ENCODE measurements around the gene ENTPD7.

ENTPD7 gene

DNA sequence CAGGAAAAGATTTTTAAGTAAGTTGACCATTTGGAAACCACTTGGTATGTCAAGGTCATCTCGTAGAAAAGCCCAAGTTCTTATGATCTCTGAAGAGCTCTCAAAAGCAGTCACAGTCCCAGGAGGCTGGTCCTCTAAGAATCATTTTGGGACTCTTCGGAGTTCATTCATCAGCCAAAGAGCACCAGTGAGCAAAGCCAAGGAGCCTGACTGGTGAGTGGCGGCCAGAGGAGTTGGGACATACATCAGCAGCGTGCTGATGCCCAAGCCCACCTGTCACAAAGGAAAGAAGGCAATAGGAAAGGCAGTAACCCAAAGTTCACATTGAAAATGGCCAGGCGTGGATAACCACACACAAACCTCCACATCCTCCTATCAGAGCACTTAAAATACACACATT lies 55.1 kb downstream of the ENTPD7 start:
- peaks cover 43 to 89% of the 10 kb centered on the region in 2 experiments for H3K36me3 ChIP-seq (ENCODE audit: control insufficient read depth in 1 of 2, insufficient read depth in 2 of 2, low read depth in 1 of 2, low read length in 2 of 2)
- 97% methylated on average over 5 of the region's 5 CpGs for WGBS
- H3K18ac ChIP-seq (ENCODE audit: low read depth in 1 of 2, low read length in 2 of 2) = no peak overlapping the region
- no peak overlapping the region for H2BK12ac ChIP-seq (ENCODE audit: low read length in 2 of 2)
- no peak overlapping the region for H3K4me2 ChIP-seq (ENCODE audit: low read length, poor library complexity, severe bottlenecking)
- no peak overlapping the region for H2BK15ac ChIP-seq (ENCODE audit: low read depth, poor library complexity, severe bottlenecking)
- H2AFZ ChIP-seq (ENCODE audit: low read depth, low read length) = no peak overlapping the region
- H3K27ac ChIP-seq (ENCODE audit: low read length, poor library complexity, severe bottlenecking) = no peak overlapping the region
- H3K4me3 ChIP-seq (ENCODE audit: insufficient read depth in 1 of 2, low read depth in 1 of 2, low read length in 2 of 2) = no peak overlapping the region
- no peaks in the 10 kb centered on the region for H3K27me3 ChIP-seq (ENCODE audit: control insufficient read depth in 1 of 2, insufficient read depth in 1 of 2, low read length in 2 of 2)
- DNase-seq = no peak
- H3K4ac ChIP-seq (ENCODE audit: low read depth in 1 of 2, low read length in 2 of 2) = no peak overlapping the region
- H2AK5ac ChIP-seq (ENCODE audit: low read length, severe bottlenecking) = no peak overlapping the region
- H3K14ac ChIP-seq (ENCODE audit: low read length in 2 of 2) = no peak overlapping the region
- H2BK120ac ChIP-seq (ENCODE audit: low read depth, low read length) = no peak overlapping the region
- H3K79me1 ChIP-seq (replicated peaks; ENCODE audit: low read length, poor library complexity, severe bottlenecking) = peaks cover 24% of the 10 kb centered on the region
- H3K9me3 ChIP-seq (ENCODE audit: control insufficient read depth, low read length) = no peaks in the 10 kb centered on the region
- H4K91ac ChIP-seq (ENCODE audit: low read length) = no peak overlapping the region
- H2BK5ac ChIP-seq (ENCODE audit: low read depth, low read length, poor library complexity, severe bottlenecking) = no peak overlapping the region
- H3K9ac ChIP-seq (ENCODE audit: low read length) = no peak overlapping the region
- H3K23ac ChIP-seq (ENCODE audit: low read length in 2 of 2) = no peak overlapping the region
- H3K4me1 ChIP-seq (ENCODE audit: control insufficient read depth, insufficient read depth, low read depth, low read length) = peaks cover 1% of the 10 kb centered on the region
- H4K8ac ChIP-seq (ENCODE audit: low read length) = no peak overlapping the region

DNA sequence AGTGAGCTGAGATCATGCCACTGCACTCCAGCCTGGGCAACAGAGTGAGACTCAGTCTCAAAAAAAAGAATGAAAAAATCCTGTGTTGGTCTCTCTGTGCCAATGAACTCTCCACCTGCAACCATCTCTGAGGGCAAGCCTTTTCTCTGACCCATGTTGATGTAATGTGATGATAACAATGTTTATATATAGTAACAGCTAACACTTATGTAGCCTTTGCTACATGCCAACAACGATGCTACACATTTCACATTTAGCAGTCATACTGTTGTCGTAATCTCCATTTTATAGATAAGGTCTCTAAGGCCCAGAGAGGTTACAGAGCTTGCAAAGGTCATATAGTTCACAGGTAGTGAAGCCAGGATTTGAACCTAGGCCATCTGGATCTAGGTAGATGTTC lies 61.1 kb downstream of the ENTPD7 start:
- H3K27me3 ChIP-seq (ENCODE audit: control insufficient read depth in 1 of 2, insufficient read depth in 1 of 2, low read length in 2 of 2) = no peaks in the 10 kb centered on the region
- no peak overlapping the region for H3K27ac ChIP-seq (ENCODE audit: low read length, poor library complexity, severe bottlenecking)
- H2BK15ac ChIP-seq (ENCODE audit: low read depth, poor library complexity, severe bottlenecking) = no peak overlapping the region
- H3K4ac ChIP-seq (ENCODE audit: low read depth in 1 of 2, low read length in 2 of 2) = no peak overlapping the region
- H3K9me3 ChIP-seq (ENCODE audit: control insufficient read depth, low read length) = no peaks in the 10 kb centered on the region
- no peaks in the 10 kb centered on the region for H3K4me1 ChIP-seq (ENCODE audit: control insufficient read depth, insufficient read depth, low read depth, low read length)
- 69% methylated on average over 2 of the region's 2 CpGs for WGBS
- H3K18ac ChIP-seq (ENCODE audit: low read depth in 1 of 2, low read length in 2 of 2) = no peak overlapping the region
- H3K79me1 ChIP-seq (replicated peaks; ENCODE audit: low read length, poor library complexity, severe bottlenecking) = peaks cover 24% of the 10 kb centered on the region
- H4K8ac ChIP-seq (ENCODE audit: low read length) = no peak overlapping the region
- no peak overlapping the region for H3K4me3 ChIP-seq (ENCODE audit: insufficient read depth in 1 of 2, low read depth in 1 of 2, low read length in 2 of 2)
- no peak overlapping the region for H2BK12ac ChIP-seq (ENCODE audit: low read length in 2 of 2)
- H3K14ac ChIP-seq (ENCODE audit: low read length in 2 of 2) = no peak overlapping the region
- no peak overlapping the region for H3K4me2 ChIP-seq (ENCODE audit: low read length, poor library complexity, severe bottlenecking)
- no peak overlapping the region for H2BK120ac ChIP-seq (ENCODE audit: low read depth, low read length)
- no peak overlapping the region for H3K23ac ChIP-seq (ENCODE audit: low read length in 2 of 2)
- H4K91ac ChIP-seq (ENCODE audit: low read length) = no peak overlapping the region
- DNase-seq = no peak
- no peak overlapping the region for H2AK5ac ChIP-seq (ENCODE audit: low read length, severe bottlenecking)
- no peak overlapping the region for H2AFZ ChIP-seq (ENCODE audit: low read depth, low read length)
- no peak overlapping the region for H2BK5ac ChIP-seq (ENCODE audit: low read depth, low read length, poor library complexity, severe bottlenecking)
- H3K9ac ChIP-seq (ENCODE audit: low read length) = no peak overlapping the region
- peaks cover 44 to 93% of the 10 kb centered on the region in 2 experiments for H3K36me3 ChIP-seq (ENCODE audit: control insufficient read depth in 1 of 2, insufficient read depth in 2 of 2, low read depth in 1 of 2, low read length in 2 of 2)

DNA sequence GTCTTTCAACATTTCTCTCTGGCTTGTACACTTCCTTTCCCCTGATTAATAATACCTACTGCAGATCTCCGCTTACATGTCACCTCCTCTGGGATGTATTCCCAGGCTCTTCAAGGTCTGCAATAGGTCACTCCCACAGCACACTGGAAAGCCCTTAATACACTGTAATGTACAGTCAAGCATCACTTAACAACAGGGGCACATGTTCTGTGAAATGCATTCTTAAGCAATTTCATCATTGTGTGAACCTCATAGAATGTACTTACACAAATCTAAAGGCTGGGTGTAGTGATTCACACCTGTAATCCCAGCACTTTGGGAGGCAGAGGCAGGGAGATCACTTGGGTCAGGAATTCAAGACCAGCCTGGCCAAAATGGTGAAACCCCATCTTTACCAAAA lies 70.7 kb downstream of the ENTPD7 start:
- no peak overlapping the region for H2BK15ac ChIP-seq (ENCODE audit: low read depth, poor library complexity, severe bottlenecking)
- H2BK12ac ChIP-seq (ENCODE audit: low read length in 2 of 2) = no peak overlapping the region
- no peak overlapping the region for H3K9ac ChIP-seq (ENCODE audit: low read length)
- no peak overlapping the region for H3K4ac ChIP-seq (ENCODE audit: low read depth in 1 of 2, low read length in 2 of 2)
- H3K18ac ChIP-seq (ENCODE audit: low read depth in 1 of 2, low read length in 2 of 2) = no peak overlapping the region
- no peak overlapping the region for H3K4me3 ChIP-seq (ENCODE audit: insufficient read depth in 1 of 2, low read depth in 1 of 2, low read length in 2 of 2)
- no peaks in the 10 kb centered on the region for H3K9me3 ChIP-seq (ENCODE audit: control insufficient read depth, low read length)
- peaks cover 18% of the 10 kb centered on the region for H3K79me1 ChIP-seq (replicated peaks; ENCODE audit: low read length, poor library complexity, severe bottlenecking)
- peak overlapping the region; percentile 56 for H3K27ac ChIP-seq (ENCODE audit: low read length, poor library complexity, severe bottlenecking)
- no peak overlapping the region for H2BK120ac ChIP-seq (ENCODE audit: low read depth, low read length)
- H2BK5ac ChIP-seq (ENCODE audit: low read depth, low read length, poor library complexity, severe bottlenecking) = no peak overlapping the region
- H3K4me2 ChIP-seq (ENCODE audit: low read length, poor library complexity, severe bottlenecking) = no peak overlapping the region
- H3K23ac ChIP-seq (ENCODE audit: low read length in 2 of 2) = no peak overlapping the region
- peaks cover 11% of the 10 kb centered on the region for H3K4me1 ChIP-seq (ENCODE audit: control insufficient read depth, insufficient read depth, low read depth, low read length)
- no peak overlapping the region for H4K8ac ChIP-seq (ENCODE audit: low read length)
- no peak overlapping the region for H2AK5ac ChIP-seq (ENCODE audit: low read length, severe bottlenecking)
- no peaks in the 10 kb centered on the region for H3K27me3 ChIP-seq (ENCODE audit: control insufficient read depth in 1 of 2, insufficient read depth in 1 of 2, low read length in 2 of 2)
- H3K36me3 ChIP-seq (ENCODE audit: control insufficient read depth in 1 of 2, insufficient read depth in 2 of 2, low read depth in 1 of 2, low read length in 2 of 2) = peaks cover 15 to 50% of the 10 kb centered on the region in 2 experiments
- H3K14ac ChIP-seq (ENCODE audit: low read length in 2 of 2) = no peak overlapping the region
- no peak overlapping the region for H2AFZ ChIP-seq (ENCODE audit: low read depth, low read length)
- DNase-seq = peak; percentile 45
- H4K91ac ChIP-seq (ENCODE audit: low read length) = no peak overlapping the region
- 90% methylated on average over 1 of the region's 1 CpG for WGBS

DNA sequence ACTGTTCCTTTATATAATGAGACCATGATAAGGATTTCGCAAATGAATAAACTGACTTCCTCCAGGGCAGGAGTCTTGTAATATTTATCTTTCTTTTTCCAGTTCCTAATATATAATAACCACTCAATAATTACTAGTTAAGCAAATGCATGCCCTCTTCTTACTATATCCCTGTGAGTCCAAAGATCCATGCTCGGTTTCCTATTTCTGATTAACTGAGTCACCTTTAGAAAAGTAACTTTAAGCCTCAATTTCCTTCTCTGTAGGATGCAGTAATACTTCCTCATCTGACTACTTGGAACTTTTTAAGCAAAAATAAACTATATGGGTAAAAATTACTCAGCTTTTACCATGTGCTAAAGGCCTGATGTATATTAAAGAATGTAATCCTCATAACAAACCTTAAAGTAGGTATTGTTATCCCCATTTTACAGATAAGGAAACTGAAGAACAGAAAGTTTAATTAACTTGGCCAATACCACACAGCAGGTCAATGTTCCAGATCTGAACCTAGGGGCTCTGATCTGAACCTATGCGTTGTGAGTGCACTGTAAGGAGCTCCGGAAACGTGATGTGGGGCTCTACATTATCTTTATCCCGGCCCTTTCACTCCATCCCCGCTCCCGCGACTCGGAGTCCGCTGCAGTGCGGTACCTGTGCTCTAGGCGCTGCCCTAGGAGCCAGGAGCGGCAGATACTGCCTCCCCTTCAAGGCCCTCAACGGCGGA lies 72.2 kb downstream of the ENTPD7 start:
- H3K4ac ChIP-seq (ENCODE audit: low read depth in 1 of 2, low read length in 2 of 2) = peak overlapping the region; percentile 92
- H3K18ac ChIP-seq (ENCODE audit: low read depth in 1 of 2, low read length in 2 of 2) = peak overlapping the region; percentile 83 to 96
- no peak overlapping the region for H2BK12ac ChIP-seq (ENCODE audit: low read length in 2 of 2)
- H2AK5ac ChIP-seq (ENCODE audit: low read length, severe bottlenecking) = peak overlapping the region; percentile 89
- H4K91ac ChIP-seq (ENCODE audit: low read length) = peak overlapping the region; percentile 74
- peak overlapping the region; percentile 82 for H2BK120ac ChIP-seq (ENCODE audit: low read depth, low read length)
- peaks cover 11 to 44% of the 10 kb centered on the region in 2 experiments for H3K36me3 ChIP-seq (ENCODE audit: control insufficient read depth in 1 of 2, insufficient read depth in 2 of 2, low read depth in 1 of 2, low read length in 2 of 2)
- H2AFZ ChIP-seq (ENCODE audit: low read depth, low read length) = peak overlapping the region; percentile 85
- peak overlapping the region; percentile 49 for H3K4me2 ChIP-seq (ENCODE audit: low read length, poor library complexity, severe bottlenecking)
- H2BK15ac ChIP-seq (ENCODE audit: low read depth, poor library complexity, severe bottlenecking) = peak overlapping the region; percentile 29
- peak overlapping the region; percentile 97 for H4K8ac ChIP-seq (ENCODE audit: low read length)
- 9% methylated on average over 16 of the region's 16 CpGs for WGBS
- peak overlapping the region; percentile 92 to 98 for H3K4me3 ChIP-seq (ENCODE audit: insufficient read depth in 1 of 2, low read depth in 1 of 2, low read length in 2 of 2)
- H3K9ac ChIP-seq (ENCODE audit: low read length) = peak overlapping the region; percentile 98
- peaks cover 11% of the 10 kb centered on the region for H3K4me1 ChIP-seq (ENCODE audit: control insufficient read depth, insufficient read depth, low read depth, low read length)
- peak overlapping the region; percentile 11 for H2BK5ac ChIP-seq (ENCODE audit: low read depth, low read length, poor library complexity, severe bottlenecking)
- DNase-seq = peak; percentile 9
- peak overlapping the region in 1 of 2 experiments; percentile 97 for H3K14ac ChIP-seq (ENCODE audit: low read length in 2 of 2)
- H3K27ac ChIP-seq (ENCODE audit: low read length, poor library complexity, severe bottlenecking) = peak overlapping the region; percentile 87
- no peaks in the 10 kb centered on the region for H3K9me3 ChIP-seq (ENCODE audit: control insufficient read depth, low read length)
- H3K79me1 ChIP-seq (replicated peaks; ENCODE audit: low read length, poor library complexity, severe bottlenecking) = peaks cover 20% of the 10 kb centered on the region
- H3K23ac ChIP-seq (ENCODE audit: low read length in 2 of 2) = peak overlapping the region in 1 of 2 experiments; percentile 90
- no peaks in the 10 kb centered on the region for H3K27me3 ChIP-seq (ENCODE audit: control insufficient read depth in 1 of 2, insufficient read depth in 1 of 2, low read length in 2 of 2)

All from mesenchymal stem cell (in vitro differentiated cells and primary cell).